ENCODE data around the gene CDH12. TPM values are rescaled to one million over a fixed set of nuclear protein-coding genes. Genes with fewer than 3 reads are reported as not detected.
"Not testable (repeated sequence)": the region's sequence is repeated elsewhere in the genome, so short reads cannot be mapped to it uniquely, and the experiment has no call there.

The CDH12 gene
- total and polyA plus RNA-seq, 4 donors: 0.02 to 3.7 (median 0.31) TPM; not detected in 1

DNA sequence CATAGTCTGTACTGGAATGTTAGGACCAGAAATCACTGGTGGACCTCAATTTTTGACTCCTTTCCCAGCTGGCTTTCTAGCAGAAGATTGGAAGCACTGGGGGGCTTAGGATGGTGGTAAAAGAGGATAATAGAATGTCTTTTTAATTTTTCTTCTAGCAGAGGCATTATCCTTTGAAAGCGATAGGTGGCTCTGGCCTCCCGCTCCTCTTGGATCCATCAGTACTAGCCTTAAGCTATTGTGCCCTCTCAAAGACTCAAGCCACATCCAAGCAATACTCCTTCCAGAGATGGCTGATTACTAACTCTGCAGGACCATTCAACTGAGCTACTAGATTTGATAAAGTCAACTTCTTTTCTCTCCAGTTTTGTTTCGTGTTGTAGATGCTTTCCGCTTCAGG is 610.6 kb downstream of the CDH12 start:
- Histone ChIP-seq H3K9ac (ENCODE audit: insufficient read depth in 1 of 2, low read length in 2 of 2) (no peak overlapping the region), H3K9me3 (ENCODE audit: control insufficient read depth in 4 of 4, insufficient read depth in 3 of 4, low read length in 3 of 4) (no peaks in the 10 kb centered on the region), H3K4me3 (no peak overlapping the region), H3K27ac (ENCODE audit: low read depth in 1 of 2, low read length in 1 of 2) (no peak overlapping the region), H3K36me3 (ENCODE audit: control insufficient read depth in 4 of 4, insufficient read depth in 4 of 4, low read length in 4 of 4) (no peaks in the 10 kb centered on the region), H3K4me1 (ENCODE audit: control insufficient read depth in 5 of 5, insufficient read depth in 5 of 5, low read length in 5 of 5) (no peaks in the 10 kb centered on the region), H3K27me3 (ENCODE audit: control insufficient read depth in 3 of 3, insufficient read depth in 3 of 3, low read length in 2 of 3) (no peaks in the 10 kb centered on the region)
- WGBS, 2 donors: 78% methylated on average over 4 of the region's 4 CpGs
- ATAC-seq (ENCODE audit: insufficient read depth, low FRiP score): no peak
- no peak for DNase-seq
- TF ChIP-seq, protein P1, sequence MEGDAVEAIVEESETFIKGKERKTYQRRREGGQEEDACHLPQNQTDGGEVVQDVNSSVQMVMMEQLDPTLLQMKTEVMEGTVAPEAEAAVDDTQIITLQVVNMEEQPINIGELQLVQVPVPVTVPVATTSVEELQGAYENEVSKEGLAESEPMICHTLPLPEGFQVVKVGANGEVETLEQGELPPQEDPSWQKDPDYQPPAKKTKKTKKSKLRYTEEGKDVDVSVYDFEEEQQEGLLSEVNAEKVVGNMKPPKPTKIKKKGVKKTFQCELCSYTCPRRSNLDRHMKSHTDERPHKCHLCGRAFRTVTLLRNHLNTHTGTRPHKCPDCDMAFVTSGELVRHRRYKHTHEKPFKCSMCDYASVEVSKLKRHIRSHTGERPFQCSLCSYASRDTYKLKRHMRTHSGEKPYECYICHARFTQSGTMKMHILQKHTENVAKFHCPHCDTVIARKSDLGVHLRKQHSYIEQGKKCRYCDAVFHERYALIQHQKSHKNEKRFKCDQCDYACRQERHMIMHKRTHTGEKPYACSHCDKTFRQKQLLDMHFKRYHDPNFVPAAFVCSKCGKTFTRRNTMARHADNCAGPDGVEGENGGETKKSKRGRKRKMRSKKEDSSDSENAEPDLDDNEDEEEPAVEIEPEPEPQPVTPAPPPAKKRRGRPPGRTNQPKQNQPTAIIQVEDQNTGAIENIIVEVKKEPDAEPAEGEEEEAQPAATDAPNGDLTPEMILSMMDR (IDR thresholded peaks at IDR 0.05; ENCODE audit: control extremely low read depth, extremely low read depth): no peak

DNA sequence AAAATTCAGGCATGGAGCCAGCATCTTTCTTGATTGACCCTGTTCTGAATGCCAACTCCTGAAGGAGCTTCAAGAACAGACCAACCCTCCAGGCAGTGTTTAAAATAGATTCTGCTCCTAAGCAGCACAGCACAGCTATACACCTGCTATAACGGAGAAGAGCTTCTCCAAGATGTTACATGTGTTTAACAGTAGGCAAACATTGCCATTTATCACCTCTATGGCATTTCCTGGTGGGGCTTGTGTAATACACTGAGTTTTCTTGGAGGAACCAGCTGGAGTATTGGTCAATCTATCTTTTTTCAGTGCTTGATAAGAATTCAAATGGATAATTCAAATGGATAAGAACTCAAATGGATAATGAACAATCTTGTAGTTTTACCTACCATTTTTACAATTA is 615.1 kb downstream of the CDH12 start:
- no peaks in the 10 kb centered on the region for H3K27me3 ChIP-seq (ENCODE audit: control insufficient read depth in 3 of 3, insufficient read depth in 3 of 3, low read length in 2 of 3)
- TF ChIP-seq, protein P1 (IDR thresholded peaks at IDR 0.05; ENCODE audit: control extremely low read depth, extremely low read depth): no peak
- 51 to 63% methylated on average over 1 of the region's 1 CpG for WGBS, 2 donors
- no peak for ATAC-seq (ENCODE audit: insufficient read depth, low FRiP score)
- no peak for DNase-seq
- no peak overlapping the region for H3K27ac ChIP-seq (ENCODE audit: low read depth in 1 of 2, low read length in 1 of 2)
- no peaks in the 10 kb centered on the region for H3K36me3 ChIP-seq (ENCODE audit: control insufficient read depth in 4 of 4, insufficient read depth in 4 of 4, low read length in 4 of 4)
- H3K4me3 ChIP-seq: no peak overlapping the region
- no peak overlapping the region for H3K9ac ChIP-seq (ENCODE audit: insufficient read depth in 1 of 2, low read length in 2 of 2)
- peaks cover 0 to 6% (median 0%) of the 10 kb centered on the region in 4 donors for H3K9me3 ChIP-seq (ENCODE audit: control insufficient read depth in 4 of 4, insufficient read depth in 3 of 4, low read length in 3 of 4)
- no peaks in the 10 kb centered on the region for H3K4me1 ChIP-seq (ENCODE audit: control insufficient read depth in 5 of 5, insufficient read depth in 5 of 5, low read length in 5 of 5)

DNA sequence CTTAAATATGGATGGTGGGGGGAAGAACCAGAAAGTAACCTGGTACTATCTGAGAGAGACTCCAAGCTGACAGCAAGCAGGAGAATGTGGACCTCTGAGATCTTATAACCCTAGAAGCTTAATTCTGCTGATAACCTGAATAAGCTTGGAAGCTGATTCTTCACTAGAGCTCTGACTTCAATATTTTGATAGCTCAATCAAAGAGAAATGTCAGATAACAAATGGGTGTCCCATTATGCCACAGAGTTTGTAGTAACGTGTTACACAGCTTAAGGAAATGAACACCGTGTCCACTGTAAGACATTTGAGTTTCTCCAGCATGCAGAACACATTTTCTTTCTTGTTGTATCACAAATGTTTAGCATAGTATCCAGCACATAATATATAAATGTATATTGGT is 626.7 kb downstream of the CDH12 start:
- TF ChIP-seq, protein P1 (IDR thresholded peaks at IDR 0.05; ENCODE audit: control extremely low read depth, extremely low read depth): no peak
- no peak overlapping the region for H3K27ac ChIP-seq (ENCODE audit: low read depth in 1 of 2, low read length in 1 of 2)
- WGBS, 2 donors: 80 to 86% methylated on average over 2 of the region's 2 CpGs
- no peaks in the 10 kb centered on the region for H3K27me3 ChIP-seq (ENCODE audit: control insufficient read depth in 3 of 3, insufficient read depth in 3 of 3, low read length in 2 of 3)
- no peak for ATAC-seq (ENCODE audit: insufficient read depth, low FRiP score)
- H3K4me3 ChIP-seq: no peak overlapping the region
- H3K9ac ChIP-seq (ENCODE audit: insufficient read depth in 1 of 2, low read length in 2 of 2): no peak overlapping the region
- H3K4me1 ChIP-seq (ENCODE audit: control insufficient read depth in 5 of 5, insufficient read depth in 5 of 5, low read length in 5 of 5): no peaks in the 10 kb centered on the region
- H3K36me3 ChIP-seq (ENCODE audit: control insufficient read depth in 4 of 4, insufficient read depth in 4 of 4, low read length in 4 of 4): no peaks in the 10 kb centered on the region
- H3K9me3 ChIP-seq (ENCODE audit: control insufficient read depth in 4 of 4, insufficient read depth in 3 of 4, low read length in 3 of 4): no peaks in the 10 kb centered on the region
- DNase-seq: no peak

GRCh38 chr5:22223079-22223478 is 630.1 kb downstream of the CDH12 start:
- Histone ChIP-seq H3K36me3 (ENCODE audit: control insufficient read depth in 4 of 4, insufficient read depth in 4 of 4, low read length in 4 of 4) (no peaks in the 10 kb centered on the region), H3K9me3 (ENCODE audit: control insufficient read depth in 4 of 4, insufficient read depth in 3 of 4, low read length in 3 of 4) (peaks cover 0 to 3% (median 0%) of the 10 kb centered on the region in 4 donors), H3K9ac (ENCODE audit: insufficient read depth in 1 of 2, low read length in 2 of 2) (no peak overlapping the region), H3K27ac (ENCODE audit: low read depth in 1 of 2, low read length in 1 of 2) (no peak overlapping the region), H3K27me3 (ENCODE audit: control insufficient read depth in 3 of 3, insufficient read depth in 3 of 3, low read length in 2 of 3) (peaks cover 0 to under 1% (median 0%) of the 10 kb centered on the region in 3 donors), H3K4me1 (ENCODE audit: control insufficient read depth in 5 of 5, insufficient read depth in 5 of 5, low read length in 5 of 5) (no peaks in the 10 kb centered on the region), H3K4me3 (no peak overlapping the region)
- TF ChIP-seq, protein P1 (IDR thresholded peaks at IDR 0.05; ENCODE audit: control extremely low read depth, extremely low read depth): no peak
- DNase-seq (no peak), ATAC-seq (ENCODE audit: insufficient read depth, low FRiP score) (no peak)
- 82 to 87% methylated on average over 3 of the region's 3 CpGs for WGBS, 2 donors

DNA sequence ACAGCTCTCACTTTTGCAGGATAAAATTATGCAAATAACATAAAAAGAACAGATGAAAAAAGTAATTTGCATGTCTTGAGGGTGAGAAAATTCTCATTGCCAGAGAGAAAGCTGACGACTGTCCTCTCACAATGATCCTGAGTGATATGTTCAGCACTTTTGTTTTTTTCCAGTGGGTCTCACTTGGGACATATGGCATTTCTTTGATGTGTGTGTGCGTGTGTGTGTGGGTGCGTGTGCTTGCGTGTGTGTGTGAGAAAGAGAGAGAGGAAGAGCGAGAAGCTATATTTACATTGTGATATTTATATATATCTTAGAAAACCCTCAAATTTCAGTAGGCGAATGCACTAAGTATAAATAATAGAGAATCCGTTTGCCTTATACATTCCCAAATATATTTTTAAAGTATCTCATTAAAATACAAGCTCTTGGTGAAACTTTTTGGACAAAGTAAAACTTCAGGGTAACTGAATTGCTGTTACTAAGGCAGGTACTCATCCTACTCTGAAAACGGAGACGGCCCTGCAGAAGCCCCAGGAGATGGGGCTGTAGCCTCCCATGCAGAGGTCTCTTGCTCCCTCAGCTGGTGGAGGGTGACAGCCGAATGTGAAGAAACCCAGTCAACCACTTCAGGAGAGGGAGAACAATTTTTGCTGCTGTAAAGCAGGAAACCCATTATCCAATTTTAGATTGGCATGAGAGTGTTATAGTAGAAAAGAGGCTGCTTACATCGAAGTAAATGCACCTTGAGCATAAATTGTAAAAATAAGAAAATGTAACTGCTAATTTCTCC is 639.2 kb downstream of the CDH12 start:
- 31 to 59% methylated on average over 7 to 9 of the region's 11 CpGs for WGBS, 2 donors
- H3K36me3 ChIP-seq (ENCODE audit: control insufficient read depth in 4 of 4, insufficient read depth in 4 of 4, low read length in 4 of 4): not testable (repeated sequence)
- peak; percentile 62 for ATAC-seq (ENCODE audit: insufficient read depth, low FRiP score)

More for the DNA sequence above, 639.2 kb downstream of the CDH12 start:
- not testable (repeated sequence) for H3K27ac ChIP-seq (ENCODE audit: low read depth in 1 of 2, low read length in 1 of 2); H3K4me1 ChIP-seq (ENCODE audit: control insufficient read depth in 5 of 5, insufficient read depth in 5 of 5, low read length in 5 of 5); H3K9ac ChIP-seq (ENCODE audit: insufficient read depth in 1 of 2, low read length in 2 of 2); H3K27me3 ChIP-seq (ENCODE audit: control insufficient read depth in 3 of 3, insufficient read depth in 3 of 3, low read length in 2 of 3); H3K4me3 ChIP-seq; H3K9me3 ChIP-seq (ENCODE audit: control insufficient read depth in 4 of 4, insufficient read depth in 3 of 4, low read length in 3 of 4)
- DNase-seq: peak in 2 of 3 donors; percentile 16 to 39

Data from lung (tissue), 12 donors.